HCT116 (cell line): ENCODE data around the gene PRKD2. TPM values are rescaled to one million over a fixed set of nuclear protein-coding genes. Genes with fewer than 3 reads are reported as not detected.

Experiments
- ATAC-seq: fragments of 200-7000 bp; cut with Tn5 transposase; 2 replicates; pipeline ENCODE4 v1.9.1; 2020; ENCODE audit warnings: mild to moderate bottlenecking, moderate library complexity
- BruUV-seq: library from RNA; stranded (reverse); fragments of 400-500 nt; replicated peaks from 2 replicates; lab custom pipeline; 2021; lab: Mats Ljungman, UMichigan
- CTCF ChIA-PET: fragments of 300-600 bp; sonication (Branson Sonifier 250); formaldehyde crosslinking; loops from one replicate; lab custom pipeline; 2021; ENCODE audit warnings: antibody characterized with exemption; lab: Charles Lee
- POLR2A ChIA-PET: fragments of 300-600, 350-600 bp; sonication (Branson Sonifier 250); formaldehyde crosslinking; loops from one replicate; lab custom pipeline; 2021; ENCODE audit warnings: antibody characterized with exemption; lab: Charles Lee
- RAD21 ChIA-PET, 2 experiments: fragments of 300-600 bp; sonication (Branson Sonifier 250); formaldehyde crosslinking; loops; one replicate each; lab custom pipeline; 2023; ENCODE audit warnings: low total read pairs in 2 of 2; ENCODE audit not compliant: uncharacterized antibody in 2 of 2, unreplicated experiment in 2 of 2, low non-redundant PET in 1 of 2; lab: Charles Lee
- DNase-seq: peaks from one replicate; pipeline ENCODE4 v3.0.0-alpha.2; 2010; ENCODE audit warnings: low read depth, low spot score
- H2AFZ ChIP-seq: fragments of 200-600 bp; shearing (Covaris generic), sonication (generic); 2 replicates; pipeline ENCODE4 v1.6.1; 2017; ENCODE audit warnings: low read depth, mixed run types, mixed read lengths, antibody characterized with exemption, low read length; ENCODE audit not compliant: poor library complexity, severe bottlenecking
- H3K27ac ChIP-seq: 2 replicates; pipeline ENCODE4 v1.5.1; 2012; ENCODE audit warnings: low read depth, low read length
- H3K27me3 ChIP-seq: fragments of 200-600 bp; sonication (generic); 2 replicates; pipeline ENCODE4 v1.6.1; 2016; ENCODE audit warnings: mixed run types, low read length, mixed read lengths; ENCODE audit not compliant: insufficient read depth
- H3K36me3 ChIP-seq, 2 experiments: fragments of 200-500 bp in 1 of 2; fragments of 200-600 bp in 1 of 2; sonication (Bioruptor generic) in 1 of 2; sonication (generic) in 1 of 2; 2 replicates each; pipeline versions ENCODE4 v1.5.1 to v1.6.1; 2014 to 2016; ENCODE audit warnings: low read length in 2 of 2, inconsistent platforms in 1 of 2, mixed read lengths in 1 of 2, mixed run types in 1 of 2; ENCODE audit not compliant: insufficient read depth in 2 of 2, control insufficient read depth in 1 of 2
- H3K4me1 ChIP-seq, 2 experiments: fragments of 200-600 bp in 1 of 2; sonication (generic) in 1 of 2; 2 replicates each; pipeline versions ENCODE4 v1.5.1 to v1.6.1; 2012 to 2017; ENCODE audit warnings: low read length in 2 of 2, inconsistent platforms in 1 of 2, mild to moderate bottlenecking in 1 of 2, mixed read lengths in 1 of 2, mixed run types in 1 of 2, moderate library complexity in 1 of 2; ENCODE audit not compliant: insufficient read depth in 2 of 2, control insufficient read depth in 1 of 2
- H3K4me2 ChIP-seq: fragments of 200-600 bp; sonication (generic); 2 replicates; pipeline ENCODE4 v1.6.1; 2017; ENCODE audit warnings: mixed run types, low read length, mixed read lengths
- H3K4me3 ChIP-seq, 2 experiments: fragments of 200-600 bp in 1 of 2; sonication (generic) in 1 of 2; replicated peaks in 1 of 2; 2 replicates each; pipeline ENCODE4 v1.5.1; 2011 to 2016; ENCODE audit warnings: low read length in 2 of 2, control low read depth in 1 of 2, low read depth in 1 of 2, mild to moderate bottlenecking in 1 of 2, mixed read lengths in 1 of 2, mixed run types in 1 of 2
- H3K79me2 ChIP-seq: fragments of 200-600 bp; sonication (generic); 2 replicates; pipeline ENCODE4 v1.6.1; 2017; ENCODE audit warnings: mild to moderate bottlenecking, mixed run types, low read length, moderate library complexity, mixed read lengths; ENCODE audit not compliant: insufficient read depth
- H3K9ac ChIP-seq: fragments of 200-600 bp; sonication (generic); 2 replicates; pipeline ENCODE4 v1.6.1; 2016; ENCODE audit warnings: low read length, mixed read lengths
- H3K9me2 ChIP-seq: fragments of 200-600 bp; sonication (generic), shearing (Covaris generic); 2 replicates; pipeline ENCODE4 v1.6.1; 2017; ENCODE audit warnings: mixed run types, mild to moderate bottlenecking, moderate library complexity; ENCODE audit not compliant: insufficient read depth
- H3K9me3 ChIP-seq, 2 experiments: fragments of 200-500 bp in 1 of 2; fragments of 200-600 bp in 1 of 2; sonication (Bioruptor generic) in 1 of 2; sonication (generic) in 1 of 2; 2 replicates each; pipeline ENCODE4 v1.6.1; 2014 to 2017; ENCODE audit warnings: low read length in 2 of 2, mixed read lengths in 2 of 2, inconsistent platforms in 1 of 2, low read depth in 1 of 2, mild to moderate bottlenecking in 1 of 2, mixed run types in 1 of 2, moderate library complexity in 1 of 2; ENCODE audit not compliant: control insufficient read depth in 1 of 2, insufficient read depth in 1 of 2
- H4K20me1 ChIP-seq: fragments of 200-600 bp; sonication (generic), shearing (Covaris generic); 2 replicates; pipeline ENCODE4 v1.6.1; 2017; ENCODE audit warnings: mixed run types, mild to moderate bottlenecking, moderate library complexity; ENCODE audit not compliant: insufficient read depth
- CEBPB ChIP-seq: IDR thresholded peaks from 2 replicates; pipeline ENCODE4 v1.6.1; 2012; ENCODE audit warnings: low read depth
- EGR1 ChIP-seq: IDR thresholded peaks from 2 replicates; pipeline ENCODE4 v1.6.1; 2012; ENCODE audit warnings: low read depth
- SIN3A ChIP-seq: IDR thresholded peaks from 2 replicates; pipeline ENCODE4 v1.6.1; 2012; ENCODE audit warnings: low read depth
- YY1 ChIP-seq: IDR thresholded peaks from 2 replicates; pipeline ENCODE4 v1.6.1; 2011; ENCODE audit warnings: low read length, low read depth, moderate library complexity, mild to moderate bottlenecking; ENCODE audit not compliant: insufficient replicate concordance; ENCODE audit errors: extremely low read depth
- intact Hi-C: fragments of 100-400 bp; cut with micrococcal nuclease; formaldehyde crosslinking; loops from 2 replicates; pipeline ENCODE4 v1.10.0; 2022
- total RNA-seq: library from RNA; stranded (reverse); gene quantifications from one replicate; pipeline ENCODE4 v1.2.1, GENCODE V29; 2021; ENCODE audit not compliant: unreplicated experiment
- TF ChIP-seq, protein P1 (sequence below), 3 experiments: fragments of 200-600 bp in 1 of 3; sonication (generic) in 1 of 3; IDR thresholded peaks in 2 of 3; conservative IDR thresholded peaks in 1 of 3; 2 replicates each; pipeline ENCODE4 v1.5.1; 2012 to 2017; ENCODE audit warnings: low read depth in 2 of 3, low read length in 2 of 3, antibody characterized with exemption in 1 of 3, borderline replicate concordance in 1 of 3, control low read depth in 1 of 3, mild to moderate bottlenecking in 1 of 3, mixed read lengths in 1 of 3, mixed run types in 1 of 3, moderate library complexity in 1 of 3; ENCODE audit not compliant: insufficient read depth in 1 of 3
- TF ChIP-seq, protein P2 (sequence below): IDR thresholded peaks from 2 replicates; pipeline ENCODE4 v1.6.1; 2012

Gene PRKD2
- total RNA-seq, 1 experiment from 2014 or later: 73.5 TPM

GRCh38 chr19:46720503-46721239 lies 3.8 kb upstream of the PRKD2 start:
- no TSS peak for BruUV-seq
- peaks cover 3 to 16% of the 10 kb centered on the region in 2 experiments; a peak in 3 of 4 replicates for H3K4me1 ChIP-seq
- ChIA-PET RAD21 (no interaction called here), CTCF (no interaction called here), POLR2A (no interaction called here)
- TF ChIP-seq, protein P1, sequence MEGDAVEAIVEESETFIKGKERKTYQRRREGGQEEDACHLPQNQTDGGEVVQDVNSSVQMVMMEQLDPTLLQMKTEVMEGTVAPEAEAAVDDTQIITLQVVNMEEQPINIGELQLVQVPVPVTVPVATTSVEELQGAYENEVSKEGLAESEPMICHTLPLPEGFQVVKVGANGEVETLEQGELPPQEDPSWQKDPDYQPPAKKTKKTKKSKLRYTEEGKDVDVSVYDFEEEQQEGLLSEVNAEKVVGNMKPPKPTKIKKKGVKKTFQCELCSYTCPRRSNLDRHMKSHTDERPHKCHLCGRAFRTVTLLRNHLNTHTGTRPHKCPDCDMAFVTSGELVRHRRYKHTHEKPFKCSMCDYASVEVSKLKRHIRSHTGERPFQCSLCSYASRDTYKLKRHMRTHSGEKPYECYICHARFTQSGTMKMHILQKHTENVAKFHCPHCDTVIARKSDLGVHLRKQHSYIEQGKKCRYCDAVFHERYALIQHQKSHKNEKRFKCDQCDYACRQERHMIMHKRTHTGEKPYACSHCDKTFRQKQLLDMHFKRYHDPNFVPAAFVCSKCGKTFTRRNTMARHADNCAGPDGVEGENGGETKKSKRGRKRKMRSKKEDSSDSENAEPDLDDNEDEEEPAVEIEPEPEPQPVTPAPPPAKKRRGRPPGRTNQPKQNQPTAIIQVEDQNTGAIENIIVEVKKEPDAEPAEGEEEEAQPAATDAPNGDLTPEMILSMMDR (IDR thresholded peaks at IDR 0.05 in 2 of 3, conservative IDR thresholded peaks at IDR 0.05 in 1 of 3; ENCODE audit: borderline replicate concordance in 1 of 3, insufficient read depth in 1 of 3, low read depth in 2 of 3, low read length in 2 of 3): no peak
- TF ChIP-seq, protein P2, sequence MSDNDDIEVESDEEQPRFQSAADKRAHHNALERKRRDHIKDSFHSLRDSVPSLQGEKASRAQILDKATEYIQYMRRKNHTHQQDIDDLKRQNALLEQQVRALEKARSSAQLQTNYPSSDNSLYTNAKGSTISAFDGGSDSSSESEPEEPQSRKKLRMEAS: no peak
- TF ChIP-seq SIN3A (no peak), EGR1 (no peak), CEBPB (no peak), YY1 (no peak)
- no peak overlapping the region for H3K9ac ChIP-seq
- H3K4me2 ChIP-seq: no peak overlapping the region
- H3K27me3 ChIP-seq: no peaks in the 10 kb centered on the region
- no peaks in the 10 kb centered on the region for H3K9me3 ChIP-seq
- no peaks in the 10 kb centered on the region for H4K20me1 ChIP-seq
- intact Hi-C loops: loop anchor here (10.0 kb wide), 1 partner anchor 106 kb away; no protein-coding TSS in a partner anchor
- peaks cover 25 to 50% of the 10 kb centered on the region in 2 experiments; a peak in 3 of 4 replicates for H3K36me3 ChIP-seq
- DNase-seq (no peak), ATAC-seq (no peak)
- peaks cover 11% of the 10 kb centered on the region for H3K79me2 ChIP-seq
- no peak overlapping the region; the same call in 1 of the 2 replicates for H3K27ac ChIP-seq
- no peaks in the 10 kb centered on the region for H3K9me2 ChIP-seq
- H2AFZ ChIP-seq: no peak overlapping the region
- H3K4me3 ChIP-seq: no peak overlapping the region
